Trophoblast cell (in vitro differentiated cells and primary cell): ENCODE data around the gene PHOSPHO1.

Experiments
- DNase-seq, 2 donors: peaks; one replicate each; pipeline ENCODE4 v3.0.0-alpha.2; 2016
- H2AFZ ChIP-seq: 2 replicates; pipeline ENCODE4 v1.6.1; 2013; ENCODE audit warnings: low read length, moderate library complexity, mild to moderate bottlenecking; ENCODE audit not compliant: insufficient read depth, poor library complexity
- H2AK5ac ChIP-seq: 2 replicates; pipeline ENCODE4 v1.6.1; 2013; ENCODE audit warnings: mild to moderate bottlenecking, low read length
- H2BK120ac ChIP-seq: 2 replicates; pipeline ENCODE4 v1.6.1; 2013; ENCODE audit warnings: low read length, mild to moderate bottlenecking, moderate library complexity; ENCODE audit not compliant: insufficient read depth, poor library complexity
- H2BK12ac ChIP-seq: 2 replicates; pipeline ENCODE4 v1.6.1; 2013; ENCODE audit warnings: mild to moderate bottlenecking, low read length, moderate library complexity
- H2BK5ac ChIP-seq: 2 replicates; pipeline ENCODE4 v1.6.1; 2013; ENCODE audit warnings: low read length, low read depth, moderate library complexity, mild to moderate bottlenecking; ENCODE audit not compliant: poor library complexity
- H3K14ac ChIP-seq: 2 replicates; pipeline ENCODE4 v1.6.1; 2013; ENCODE audit warnings: mild to moderate bottlenecking, low read length
- H3K18ac ChIP-seq: 2 replicates; pipeline ENCODE4 v1.6.1; 2013; ENCODE audit warnings: mild to moderate bottlenecking, low read length
- H3K23ac ChIP-seq: 2 replicates; pipeline ENCODE4 v1.6.1; 2013; ENCODE audit warnings: low read length
- H3K27ac ChIP-seq: 2 replicates; pipeline ENCODE4 v1.5.1; 2013; ENCODE audit warnings: low read depth, mild to moderate bottlenecking, inconsistent platforms, low read length, moderate library complexity
- H3K27me3 ChIP-seq: 2 replicates; pipeline ENCODE4 v1.6.1; 2013; ENCODE audit warnings: inconsistent platforms, mild to moderate bottlenecking, low read length, moderate library complexity; ENCODE audit not compliant: insufficient read depth
- H3K36me3 ChIP-seq, 2 experiments: 1 replicate in 1 of 2; 2 replicates in 1 of 2; pipeline ENCODE4 v1.6.1; 2013; ENCODE audit warnings: low read length in 2 of 2, mild to moderate bottlenecking in 2 of 2, moderate library complexity in 1 of 2; ENCODE audit not compliant: insufficient read depth in 2 of 2, control insufficient read depth in 1 of 2
- H3K4ac ChIP-seq: 2 replicates; pipeline ENCODE4 v1.6.1; 2013; ENCODE audit warnings: low read depth, mild to moderate bottlenecking, low read length, moderate library complexity
- H3K4me1 ChIP-seq, 2 experiments: 1 replicate in 1 of 2; 2 replicates in 1 of 2; pipeline ENCODE4 v1.6.1; 2013; ENCODE audit warnings: low read length in 2 of 2, mild to moderate bottlenecking in 2 of 2, moderate library complexity in 1 of 2; ENCODE audit not compliant: insufficient read depth in 2 of 2, control insufficient read depth in 1 of 2
- H3K4me2 ChIP-seq: 2 replicates; pipeline ENCODE4 v1.6.1; 2013; ENCODE audit warnings: inconsistent platforms, mild to moderate bottlenecking, low read length, moderate library complexity
- H3K4me3 ChIP-seq: 2 replicates; pipeline ENCODE4 v1.5.1; 2013; ENCODE audit warnings: mild to moderate bottlenecking, low read depth, low read length, inconsistent platforms
- H3K79me1 ChIP-seq: one replicate; pipeline ENCODE4 v1.6.1; 2013; ENCODE audit warnings: low read length
- H3K79me2 ChIP-seq: 2 replicates; pipeline ENCODE4 v1.6.1; 2013; ENCODE audit warnings: low read length, mild to moderate bottlenecking; ENCODE audit not compliant: control insufficient read depth, insufficient read depth, poor library complexity
- H3K9ac ChIP-seq: 2 replicates; pipeline ENCODE4 v1.6.1; 2013; ENCODE audit warnings: mild to moderate bottlenecking, low read length
- H3K9me3 ChIP-seq: 2 replicates; pipeline ENCODE4 v1.6.1; 2013; ENCODE audit warnings: low read depth, mild to moderate bottlenecking, control low read depth, inconsistent platforms, low read length; ENCODE audit not compliant: insufficient read depth
- H4K12ac ChIP-seq: 2 replicates; pipeline ENCODE4 v1.6.1; 2013; ENCODE audit warnings: low read depth, mild to moderate bottlenecking, low read length, moderate library complexity
- H4K8ac ChIP-seq: 2 replicates; pipeline ENCODE4 v1.6.1; 2013; ENCODE audit warnings: low read depth, mild to moderate bottlenecking, low read length, moderate library complexity
- H4K91ac ChIP-seq: one replicate; pipeline ENCODE4 v1.6.1; 2013; ENCODE audit warnings: low read depth, mild to moderate bottlenecking, low read length, moderate library complexity
- WGBS: extraction: QIAGEN DNeasy Blood & Tissue Kit; methylation state at CpG from one replicate; pipeline ENCODE4 v1.1.7; 2013; ENCODE audit warnings: missing lambda C conversion rate; ENCODE audit not compliant: insufficient read length, insufficient coverage; ENCODE audit errors: extremely low coverage; 5-methylcytosine and 5-hydroxymethylcytosine counted together

PHOSPHO1 gene

GRCh38 chr17:49223517-49224197, 6.9 kb downstream of the PHOSPHO1 start:
- H2AFZ ChIP-seq: no peak overlapping the region
- H3K23ac ChIP-seq: no peak overlapping the region
- peak in 1 of 2 donors; percentile 40 for DNase-seq
- peaks cover 11% of the 10 kb centered on the region for H3K9me3 ChIP-seq
- H3K79me2 ChIP-seq: no peaks in the 10 kb centered on the region
- no peak overlapping the region for H3K4ac ChIP-seq
- H3K14ac ChIP-seq: no peak overlapping the region
- no peak overlapping the region for H4K8ac ChIP-seq
- no CpG with 5 or more reads among the region's 31 CpGs for WGBS
- H2BK5ac ChIP-seq: no peak overlapping the region
- H3K79me1 ChIP-seq: no peaks in the 10 kb centered on the region
- H3K36me3 ChIP-seq: no peaks in the 10 kb centered on the region
- H2AK5ac ChIP-seq: no peak overlapping the region
- H3K9ac ChIP-seq: no peak overlapping the region
- no peak overlapping the region for H3K4me3 ChIP-seq
- H4K91ac ChIP-seq: no peak overlapping the region
- no peak overlapping the region for H3K27ac ChIP-seq
- H2BK120ac ChIP-seq: no peak overlapping the region
- H3K4me2 ChIP-seq: peak overlapping the region; percentile 61
- H4K12ac ChIP-seq: no peak overlapping the region
- H3K18ac ChIP-seq: no peak overlapping the region
- no peak overlapping the region for H2BK12ac ChIP-seq
- H3K27me3 ChIP-seq: peaks cover 34% of the 10 kb centered on the region
- H3K4me1 ChIP-seq: peaks cover 10 to 13% of the 10 kb centered on the region in 2 experiments

- Histone ChIP-seq H3K14ac (no peak overlapping the region), H3K4me3 (no peak overlapping the region), H3K79me1 (no peaks in the 10 kb centered on the region), H3K27ac (no peak overlapping the region), H4K91ac (no peak overlapping the region), H3K9ac (no peak overlapping the region), H2BK120ac (no peak overlapping the region), H3K4ac (no peak overlapping the region), H4K8ac (no peak overlapping the region), H2AK5ac (no peak overlapping the region), H3K4me1 (peaks cover 10 to 13% of the 10 kb centered on the region in 2 experiments), H3K4me2 (no peak overlapping the region), H2BK5ac (no peak overlapping the region), H3K36me3 (no peaks in the 10 kb centered on the region), H3K18ac (no peak overlapping the region), H3K23ac (no peak overlapping the region), H3K9me3 (peaks cover 11% of the 10 kb centered on the region), H2BK12ac (no peak overlapping the region), H4K12ac (no peak overlapping the region), H2AFZ (no peak overlapping the region), H3K27me3 (peaks cover 34% of the 10 kb centered on the region), H3K79me2 (no peaks in the 10 kb centered on the region)
- no peak for DNase-seq
- WGBS: no CpG with 5 or more reads among the region's 9 CpGs
Observed at GRCh38 chr17:49223168-49223516, 7.4 kb downstream of the PHOSPHO1 start.

GRCh38 chr17:49219987-49220386, 10.6 kb downstream of the PHOSPHO1 start:
- peaks cover 24% of the 10 kb centered on the region for H3K27me3 ChIP-seq
- H3K4me2 ChIP-seq: no peak overlapping the region
- H2BK12ac ChIP-seq: no peak overlapping the region
- DNase-seq: no peak
- H2BK5ac ChIP-seq: no peak overlapping the region
- no peak overlapping the region for H4K91ac ChIP-seq
- no peak overlapping the region for H3K27ac ChIP-seq
- no peak overlapping the region for H4K8ac ChIP-seq
- H3K4me3 ChIP-seq: no peak overlapping the region
- H3K9me3 ChIP-seq: peaks cover 9% of the 10 kb centered on the region
- H3K14ac ChIP-seq: no peak overlapping the region
- WGBS: no CpG with 5 or more reads among the region's 15 CpGs
- H2AFZ ChIP-seq: no peak overlapping the region
- H2AK5ac ChIP-seq: no peak overlapping the region
- no peak overlapping the region for H4K12ac ChIP-seq
- H2BK120ac ChIP-seq: no peak overlapping the region
- no peak overlapping the region for H3K23ac ChIP-seq
- peaks cover 10 to 12% of the 10 kb centered on the region in 2 experiments for H3K4me1 ChIP-seq
- H3K4ac ChIP-seq: no peak overlapping the region
- H3K18ac ChIP-seq: no peak overlapping the region
- H3K36me3 ChIP-seq: no peaks in the 10 kb centered on the region
- H3K79me2 ChIP-seq: no peaks in the 10 kb centered on the region
- no peak overlapping the region for H3K9ac ChIP-seq
- no peaks in the 10 kb centered on the region for H3K79me1 ChIP-seq

- H2BK5ac ChIP-seq: no peak overlapping the region
- H2BK120ac ChIP-seq: no peak overlapping the region
- no peak overlapping the region for H3K9ac ChIP-seq
- no peaks in the 10 kb centered on the region for H3K79me2 ChIP-seq
- peaks cover 2% of the 10 kb centered on the region for H3K9me3 ChIP-seq
- H3K4me1 ChIP-seq: peaks cover 4 to 6% of the 10 kb centered on the region in 2 experiments
- H2BK12ac ChIP-seq: no peak overlapping the region
- peaks cover 17% of the 10 kb centered on the region for H3K27me3 ChIP-seq
- H3K18ac ChIP-seq: no peak overlapping the region
- no peaks in the 10 kb centered on the region for H3K79me1 ChIP-seq
- H3K27ac ChIP-seq: no peak overlapping the region
- no peak overlapping the region for H2AFZ ChIP-seq
- no peak overlapping the region for H4K91ac ChIP-seq
- no peak overlapping the region for H4K12ac ChIP-seq
- H3K36me3 ChIP-seq: no peaks in the 10 kb centered on the region
- H4K8ac ChIP-seq: no peak overlapping the region
- no peak overlapping the region for H3K4ac ChIP-seq
- no CpG with 5 or more reads among the region's 37 CpGs for WGBS
- no peak overlapping the region for H3K4me3 ChIP-seq
- H2AK5ac ChIP-seq: no peak overlapping the region
- H3K23ac ChIP-seq: no peak overlapping the region
- no peak overlapping the region for H3K14ac ChIP-seq
- H3K4me2 ChIP-seq: no peak overlapping the region
- DNase-seq: peak in 1 of 2 donors; percentile 19
Observed at GRCh38 chr17:49218941-49219913, 11.4 kb downstream of the PHOSPHO1 start.
